Left ventricle myocardium superior (tissue), 1 donor: Measurements from ENCODE around the gene STX1A. TPM values are rescaled to one million over a fixed set of nuclear protein-coding genes. Genes with fewer than 3 reads are reported as not detected.
A peak's percentile ranks its signal among the peaks of the same experiment; 100 is the strongest.
"Not testable (repeated sequence)": the region's sequence is repeated elsewhere in the genome, so short reads cannot be mapped to it uniquely, and the experiment has no call there.

Experiments used
- ATAC-seq: fragments of 200-7000 bp; cut with Tn5 transposase; one replicate; pipeline ENCODE4 v1.9.1; 2020; ENCODE audit warnings: mild to moderate bottlenecking, moderate library complexity
- DNase-seq: peaks from one replicate; pipeline ENCODE4 v3.0.0-alpha.2; 2020
- intact Hi-C: fragments of 100-400 bp; cut with micrococcal nuclease; formaldehyde crosslinking; loops from one replicate; pipeline ENCODE4 v1.11.0; 2022
- total RNA-seq: library from RNA; stranded (reverse); fragmentation: NEBNext Ultra II Directional; extraction: Animal tissue kit (Norgen Biotek cat#: 25700); gene quantifications from one replicate; pipeline ENCODE4 v1.2.1, GENCODE V29; 2021
- donor health status: DM: no; HTN: yes; CAD: no; lungs with severe emphysema.

Gene STX1A
- total RNA-seq, 1 donor from 2014 or later, result 3.0 TPM

DNA sequence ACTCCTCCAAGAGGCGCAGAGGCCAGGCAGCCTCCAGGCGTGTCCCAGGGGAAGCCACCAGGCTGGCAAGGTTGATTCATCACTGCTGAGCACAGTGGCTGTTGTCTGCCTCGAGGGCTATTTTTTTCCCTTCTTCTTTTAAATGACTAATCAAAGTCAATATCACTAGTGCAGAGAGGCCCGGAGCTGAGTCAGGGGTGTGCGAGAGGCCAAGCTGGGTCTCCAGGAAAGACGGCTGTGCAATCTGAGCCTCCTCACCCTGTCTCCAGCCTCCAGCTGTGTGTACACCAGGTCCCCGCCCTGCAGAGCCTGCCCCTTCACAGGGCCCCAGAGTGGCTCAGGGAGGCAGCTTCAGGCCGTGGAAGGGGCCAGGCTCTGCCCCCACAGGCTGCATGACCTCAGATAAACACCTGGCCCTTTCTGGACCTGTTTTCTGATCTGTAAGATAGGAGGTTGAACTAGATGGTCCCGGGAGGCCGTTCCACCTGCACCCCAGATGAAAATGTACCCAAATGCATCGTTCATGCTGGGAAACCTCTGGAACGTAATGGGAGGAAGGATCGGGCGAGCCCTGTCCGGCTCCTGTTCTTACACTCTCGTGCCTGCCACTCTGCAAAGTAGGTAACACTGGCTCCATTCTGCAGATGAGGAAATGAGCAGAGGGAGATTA is 3.7 kb downstream of the STX1A start:
- ATAC-seq, result no peak
- DNase-seq, result no peak
- intact Hi-C loops, result no loop called here

DNA sequence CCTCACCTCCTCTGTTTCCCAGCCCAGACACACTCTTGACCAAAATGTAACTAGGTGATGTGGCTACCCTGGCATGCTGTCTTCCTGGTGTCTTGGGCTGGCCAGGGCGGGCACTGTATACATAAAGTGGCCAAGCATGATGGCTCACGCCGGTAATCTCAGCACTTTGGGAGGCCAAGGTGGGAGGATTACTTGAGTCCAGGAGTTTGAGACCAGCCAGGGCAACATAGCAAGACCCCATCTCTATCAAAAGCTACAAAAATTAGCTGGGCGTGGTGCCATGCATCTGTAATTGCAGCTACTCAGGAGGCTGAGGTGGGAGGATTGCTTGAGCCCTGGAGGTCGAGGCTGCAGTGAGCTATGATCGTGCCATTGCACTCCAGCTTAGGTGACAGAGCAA is 6.2 kb downstream of the STX1A start:
- DNase-seq, intact Hi-C loops: not testable (repeated sequence)

DNA sequence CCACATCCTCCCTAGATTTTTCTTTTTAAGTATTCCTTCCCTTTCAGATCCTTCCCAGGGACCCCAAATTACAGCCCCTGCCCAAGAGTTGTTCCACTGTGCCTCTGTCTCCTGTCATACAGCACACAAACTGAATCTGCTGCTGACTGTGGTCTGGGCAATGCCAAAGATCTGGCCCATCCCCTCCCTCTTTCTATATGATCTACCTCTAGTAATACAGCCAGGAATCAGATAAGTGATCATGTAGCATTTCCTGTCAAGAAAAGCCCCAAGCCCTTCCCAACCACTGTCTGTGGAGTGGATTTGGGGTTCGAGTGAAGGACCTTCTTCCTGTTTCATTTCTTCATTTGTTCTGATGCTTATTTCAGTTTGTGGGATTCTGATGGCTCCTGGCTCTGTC is 6.7 kb downstream of the STX1A start:
- DNase-seq (no peak), ATAC-seq (no peak)
- intact Hi-C loops, result no loop called here

More for the DNA sequence above, 6.2 kb downstream of the STX1A start:
- ATAC-seq, result not testable (repeated sequence)

DNA sequence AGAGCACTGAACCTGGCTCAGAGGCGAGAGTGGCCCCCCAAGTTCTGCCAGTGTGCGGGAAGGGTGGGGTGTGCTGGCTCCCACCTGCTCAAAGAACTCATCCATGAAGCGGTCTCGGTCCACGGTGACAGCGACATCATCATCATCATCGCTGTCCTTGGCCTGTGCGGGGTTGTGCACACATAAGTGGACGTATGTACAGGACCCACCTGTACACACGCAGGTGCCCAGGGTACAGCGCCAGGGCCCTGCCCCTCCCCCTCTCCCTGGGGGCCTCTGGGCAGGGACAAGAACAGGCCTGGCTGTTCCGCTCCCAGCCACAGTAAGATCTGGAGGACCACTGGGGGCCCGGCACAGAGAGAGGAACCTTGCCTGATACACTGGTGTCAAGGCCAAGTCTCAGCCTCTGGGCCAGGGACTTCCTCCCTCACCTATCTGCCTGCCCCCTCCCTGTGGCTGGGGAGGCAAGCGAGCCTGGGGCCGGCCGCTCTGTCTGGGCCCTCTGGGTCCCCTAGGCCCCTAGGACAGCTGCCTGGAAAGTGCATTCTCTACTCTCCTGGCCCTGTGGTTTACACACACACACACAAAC is 10.4 kb downstream of the STX1A start:
- intact Hi-C loops, result no loop called here
- ATAC-seq, result no peak
- DNase-seq, result no peak

DNA sequence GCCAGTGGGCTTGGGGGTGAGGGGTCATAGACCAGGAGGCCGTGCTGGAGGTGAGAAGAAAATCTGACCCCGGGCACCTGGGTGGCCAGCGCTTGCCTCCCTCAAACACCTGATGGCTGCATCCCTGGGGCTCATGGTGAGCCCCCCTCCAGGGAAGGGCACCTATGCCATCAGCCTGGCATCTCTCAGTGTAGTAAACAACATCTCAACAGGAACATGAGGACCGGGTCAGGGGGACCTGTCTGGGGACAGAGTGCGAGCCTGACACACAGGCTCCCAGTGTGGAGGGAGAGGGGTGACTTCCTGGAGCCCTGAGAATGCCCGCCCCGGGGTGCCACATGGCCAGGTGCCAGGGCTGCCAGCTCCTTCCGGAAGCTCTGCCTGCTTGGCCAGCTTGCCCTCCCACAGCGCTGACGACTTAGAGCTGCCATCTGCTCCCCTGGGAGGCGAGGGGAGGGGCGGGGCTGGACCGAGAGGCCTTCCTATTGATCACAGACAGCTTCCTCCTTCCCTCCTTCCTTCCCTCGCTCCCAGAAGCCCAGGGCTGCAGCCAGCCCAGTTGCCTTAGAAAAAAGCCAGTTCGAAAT is 12.3 kb downstream of the STX1A start:
- intact Hi-C loops, result no loop called here
- DNase-seq (peak; percentile 74), ATAC-seq (peak; percentile 24)

DNA sequence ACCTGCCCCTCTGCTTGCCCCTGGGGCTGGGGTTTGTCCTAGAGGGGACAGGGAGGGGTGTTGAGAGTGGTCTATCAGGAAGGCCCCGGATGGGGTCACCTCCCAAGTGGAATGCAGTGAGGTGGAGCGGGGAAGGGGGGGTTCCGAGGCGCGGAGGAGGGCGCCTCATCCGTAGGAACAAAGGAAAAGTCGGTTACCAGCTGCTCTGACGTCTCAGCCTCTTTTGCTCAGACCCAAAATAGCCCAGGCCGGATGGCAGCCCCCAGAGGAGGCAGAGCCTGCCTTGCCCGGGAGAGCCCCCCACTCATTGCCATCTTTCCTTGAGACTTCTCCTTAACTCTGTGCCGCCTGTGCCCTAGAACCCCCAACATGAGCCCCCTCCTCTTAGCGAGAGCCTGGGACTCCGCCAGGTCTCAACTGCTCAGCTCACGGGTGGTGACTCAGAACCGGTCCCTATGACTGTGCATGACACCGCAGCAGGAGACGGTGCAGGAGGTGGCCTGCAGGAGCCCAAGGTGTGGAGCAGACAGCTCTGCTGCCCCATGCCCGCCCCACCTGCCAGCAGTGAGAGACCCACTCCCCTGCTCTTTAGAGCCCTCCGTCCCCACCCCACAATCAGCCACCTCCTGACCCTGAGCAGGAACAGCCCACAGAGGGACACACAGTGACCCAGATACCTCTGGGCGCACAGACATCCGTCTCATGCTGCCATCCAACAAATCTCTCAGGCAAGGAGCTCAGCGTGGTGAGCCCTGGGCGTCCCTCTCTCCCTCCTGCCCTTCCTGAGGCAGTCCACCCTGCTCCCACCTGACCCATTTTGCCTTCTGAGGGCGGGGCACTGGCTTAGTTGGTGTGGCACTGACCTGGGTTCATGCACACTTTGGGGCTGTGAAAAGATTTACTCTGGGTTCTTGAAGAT is 13.1 kb downstream of the STX1A start:
- intact Hi-C loops, result no loop called here
- no peak for DNase-seq
- ATAC-seq, result no peak

DNA sequence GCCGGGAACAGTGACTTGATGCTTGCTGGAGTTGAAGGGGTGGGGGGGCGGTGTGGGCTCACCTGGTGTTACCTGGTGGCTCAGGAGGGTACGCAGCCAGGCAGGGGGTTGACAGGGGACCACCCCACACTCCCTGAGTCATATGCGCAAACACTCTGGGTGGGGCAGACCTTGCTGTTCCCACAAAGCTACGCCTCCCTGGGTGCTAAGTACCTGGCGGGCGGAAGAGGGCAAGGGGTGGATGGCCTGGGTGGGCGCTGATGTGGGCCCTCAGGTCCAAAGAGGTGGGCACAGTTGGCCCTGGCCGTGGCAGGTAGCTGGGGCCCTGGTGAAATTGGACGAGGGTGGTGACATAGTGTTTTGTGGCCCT is 13.9 kb downstream of the STX1A start:
- DNase-seq, result no peak
- ATAC-seq, result no peak
- intact Hi-C loops, result no loop called here

DNA sequence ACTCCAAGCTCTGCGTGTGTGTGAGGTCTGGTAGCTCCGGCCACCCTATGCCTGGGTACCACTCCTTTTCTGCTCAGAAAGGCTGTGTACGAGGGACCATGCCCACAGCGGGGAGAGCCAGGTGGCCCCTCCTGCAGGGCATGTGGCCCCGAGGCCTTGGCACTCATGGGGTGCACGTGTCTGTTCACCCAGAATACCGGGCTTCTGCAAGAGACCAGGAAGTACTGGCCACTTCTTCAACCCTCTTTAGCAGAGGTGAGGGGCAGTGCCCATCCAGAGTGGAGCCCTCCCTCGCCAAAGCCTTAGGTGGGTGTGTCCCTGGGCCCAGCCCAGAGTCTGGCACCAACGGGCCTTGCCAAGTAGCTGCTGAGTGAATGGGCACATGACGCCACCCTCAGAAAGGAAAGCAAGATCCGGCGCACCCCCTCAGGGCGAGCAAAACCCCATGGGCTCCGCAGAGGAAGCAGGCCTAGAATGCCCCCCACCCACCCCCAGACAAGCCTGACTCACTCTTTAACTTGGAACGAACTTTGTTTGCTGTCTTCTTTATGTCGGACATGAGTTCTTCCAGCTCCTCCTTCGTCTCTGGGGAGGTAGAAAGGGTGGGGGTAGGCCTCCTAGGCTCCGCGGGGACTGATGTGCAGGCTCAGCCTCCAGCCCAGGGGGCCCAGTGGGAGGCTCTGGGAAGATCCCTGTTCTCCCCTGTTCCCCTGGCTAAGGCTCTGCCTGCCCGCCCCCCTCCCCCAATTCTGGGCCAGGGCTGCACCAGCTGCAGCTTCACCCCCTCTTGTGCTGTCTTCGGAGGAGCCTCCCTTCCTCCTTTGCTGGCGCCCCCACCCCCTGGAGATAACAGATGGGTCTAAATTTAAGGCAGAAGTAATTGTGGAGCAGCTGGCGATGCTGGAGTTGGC is 14.6 kb downstream of the STX1A start:
- intact Hi-C loops, result no loop called here
- ATAC-seq (no peak), DNase-seq (no peak)

DNA sequence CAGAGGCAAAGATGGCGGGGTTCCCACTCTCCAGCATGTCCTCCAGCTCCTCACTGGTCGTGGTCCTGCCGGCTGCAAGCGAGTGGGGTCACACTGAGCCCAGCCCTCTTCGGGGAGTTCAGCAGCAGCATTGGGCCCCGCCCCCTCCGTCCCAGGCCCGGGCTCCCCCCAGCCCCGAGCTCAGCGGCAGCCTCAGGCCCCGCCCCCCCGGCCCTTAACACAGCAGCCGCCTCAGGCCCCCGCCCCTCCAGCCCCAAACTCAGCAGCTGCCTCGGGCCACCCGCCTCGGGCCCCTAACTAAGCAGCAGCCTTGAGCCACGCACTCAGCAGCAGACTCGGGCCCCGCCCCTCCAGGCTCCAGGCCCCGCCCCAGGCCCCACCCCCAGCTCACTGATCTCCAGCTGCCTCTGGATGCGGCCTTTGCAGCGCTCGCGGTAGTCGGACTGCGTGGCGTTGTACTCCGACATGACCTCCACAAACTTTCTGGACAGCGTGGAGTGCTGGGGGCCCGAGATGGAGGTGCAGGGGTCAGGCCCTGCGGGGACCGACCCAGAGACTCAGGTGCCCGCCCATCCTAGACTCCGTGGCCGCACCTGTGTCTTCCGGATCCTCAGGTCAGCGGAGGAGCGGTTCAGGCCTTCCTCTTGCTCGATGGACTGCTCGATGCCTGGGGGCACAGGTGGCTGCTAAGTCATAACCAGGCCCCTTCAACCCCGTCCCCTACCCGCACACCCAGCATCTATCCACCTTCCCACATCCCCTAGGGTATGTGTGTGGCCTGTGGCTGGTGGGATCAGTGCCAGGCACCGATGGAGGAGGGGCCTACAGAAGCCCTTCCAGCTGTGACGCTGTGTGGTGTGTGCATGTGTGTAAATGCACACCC is 15.5 kb downstream of the STX1A start:
- ATAC-seq (peak; percentile 69), DNase-seq (peak; percentile 70)
- intact Hi-C loops, result no loop called here

DNA sequence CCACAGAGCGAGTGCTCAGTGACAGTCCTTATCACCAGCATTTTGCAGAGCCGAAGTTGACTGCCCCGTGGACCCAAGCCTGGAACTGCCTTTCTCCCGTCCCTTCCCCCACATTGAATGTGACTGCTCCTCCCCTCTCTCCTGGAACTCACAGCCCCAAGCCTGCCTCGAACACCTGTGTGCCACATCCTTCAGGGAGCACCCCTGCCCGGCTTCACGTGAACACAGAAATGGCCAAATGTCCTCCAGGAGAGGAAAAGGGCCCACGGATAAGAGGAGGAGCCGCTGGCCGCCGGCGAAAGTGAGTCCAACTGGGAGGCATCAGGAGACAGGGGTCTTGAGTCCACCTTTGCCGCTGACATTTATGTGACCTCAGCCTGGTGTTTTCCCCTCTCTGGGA is 16.2 kb downstream of the STX1A start:
- intact Hi-C loops, result no loop called here
- DNase-seq, result no peak
- no peak for ATAC-seq

DNA sequence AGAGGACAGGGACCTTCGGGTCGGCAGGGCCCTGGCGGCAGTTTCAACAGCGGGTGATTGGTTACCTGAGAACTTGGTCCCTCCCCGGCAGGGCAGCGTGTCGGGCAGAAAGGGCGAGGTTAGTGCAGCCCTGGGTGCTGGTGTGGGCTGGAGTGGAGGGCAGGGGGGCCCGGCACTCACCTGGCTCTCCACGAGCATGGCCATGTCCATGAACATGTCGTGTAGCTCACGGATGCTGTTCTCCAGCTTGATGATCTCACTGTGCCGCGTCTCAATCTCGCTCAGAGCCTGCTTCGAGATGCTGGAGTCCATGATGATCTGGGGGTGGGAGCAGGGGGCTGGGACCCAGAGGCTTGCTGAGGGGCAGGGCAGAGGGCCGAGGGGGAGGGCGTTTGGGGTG is 16.8 kb downstream of the STX1A start:
- ATAC-seq (no peak), DNase-seq (no peak)
- intact Hi-C loops, result no loop called here

DNA sequence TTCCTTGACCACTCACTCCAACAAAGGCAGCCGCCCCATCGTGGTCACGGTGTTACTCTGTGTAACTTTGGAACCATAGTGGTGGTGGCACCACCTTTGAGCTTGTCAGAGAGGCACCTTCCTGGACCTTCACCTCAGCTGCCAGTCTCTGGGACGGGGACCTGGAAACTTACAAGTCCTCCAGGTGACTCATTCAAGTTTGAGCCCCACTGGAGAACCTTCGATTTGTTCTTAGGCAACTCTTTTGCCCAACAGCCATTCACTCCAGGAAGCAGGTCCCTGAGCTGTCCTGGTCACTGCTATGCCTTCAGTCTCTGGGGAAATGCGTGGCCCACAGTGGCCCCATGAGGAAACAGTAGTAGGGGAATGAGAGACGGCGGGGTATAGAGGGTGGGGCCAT is 17.2 kb downstream of the STX1A start:
- ATAC-seq (no peak), DNase-seq (no peak)
- intact Hi-C loops, result no loop called here

DNA sequence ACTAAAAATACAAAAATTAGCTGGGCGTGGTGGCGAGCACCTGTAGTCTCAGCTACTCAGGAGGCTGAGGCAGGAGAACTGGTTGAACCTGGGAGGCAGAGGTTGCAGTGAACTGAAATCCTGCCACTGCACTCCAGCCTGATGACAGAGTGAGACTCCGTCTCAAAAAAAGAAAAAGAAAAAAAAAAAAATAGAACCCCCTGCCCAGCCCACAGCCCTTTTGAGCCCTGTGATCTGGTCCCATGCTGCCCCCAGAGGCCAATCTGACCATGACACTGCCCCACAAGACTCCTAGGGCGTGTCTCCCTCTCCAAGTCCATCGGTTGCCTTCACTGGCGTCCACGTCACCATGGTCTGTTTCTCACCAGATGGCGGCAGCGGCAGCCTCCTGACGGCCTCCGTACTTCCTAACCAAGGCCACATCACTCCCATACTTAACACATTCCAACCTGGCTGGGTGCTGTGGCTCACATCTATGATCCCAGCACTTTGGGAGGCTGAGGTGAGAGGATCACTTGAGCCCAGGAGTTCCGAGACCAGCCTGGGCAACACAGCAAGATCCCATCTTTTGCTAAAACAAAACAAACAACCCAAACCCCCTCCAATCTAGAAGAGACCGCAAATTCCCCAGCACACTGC is 18.0 kb downstream of the STX1A start:
- DNase-seq (no peak), ATAC-seq (peak; percentile 45)
- intact Hi-C loops, result no loop called here

DNA sequence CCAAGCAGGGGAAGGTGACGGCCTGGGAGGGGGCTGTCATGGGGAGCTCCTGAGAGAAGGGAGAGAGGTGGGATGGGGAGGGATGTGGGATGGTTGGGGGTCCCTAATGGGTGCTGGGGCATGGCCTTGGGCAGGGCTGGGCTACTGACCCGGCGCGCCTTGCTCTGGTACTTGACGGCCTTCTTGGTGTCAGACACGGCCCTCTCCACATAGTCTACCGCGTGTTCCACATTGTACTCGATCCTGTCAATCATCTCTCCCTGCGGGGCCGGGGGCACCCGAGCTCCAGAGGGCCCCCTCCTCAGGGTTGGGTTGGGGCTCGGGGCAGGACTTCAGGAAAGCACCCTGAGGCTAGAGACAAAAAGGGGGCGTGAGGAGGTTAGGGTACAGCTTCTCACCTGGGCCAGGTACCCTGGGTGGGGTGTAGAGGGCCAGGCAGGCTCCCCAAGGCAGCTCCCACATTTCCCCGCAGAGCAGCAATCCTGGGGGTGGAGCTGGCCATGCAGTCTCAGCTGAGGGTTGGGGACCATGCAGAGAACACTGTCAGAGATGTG is 18.8 kb downstream of the STX1A start:
- intact Hi-C loops, result no loop called here
- ATAC-seq, result no peak

DNA sequence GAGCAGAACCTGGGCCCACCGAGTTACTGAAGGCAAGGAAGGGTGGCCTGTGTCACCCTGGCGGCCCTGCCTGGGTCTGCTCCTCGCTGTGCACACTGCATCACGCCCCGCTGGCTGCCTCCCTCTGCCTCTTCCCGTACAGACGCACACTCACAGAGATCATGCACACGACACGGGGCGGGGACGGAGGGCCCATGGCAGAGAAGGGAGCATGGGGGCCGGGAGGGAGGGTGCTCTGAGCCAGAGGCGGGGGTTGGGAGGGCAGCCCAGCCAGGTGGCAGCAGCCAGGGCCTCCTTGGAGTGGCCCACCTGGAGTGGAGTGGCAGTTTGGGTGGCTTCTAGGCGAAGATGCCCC is 19.4 kb downstream of the STX1A start:
- ATAC-seq (no peak), DNase-seq (no peak)
- intact Hi-C loops, result no loop called here

More for the DNA sequence above, 18.8 kb downstream of the STX1A start:
- DNase-seq, result no peak

DNA sequence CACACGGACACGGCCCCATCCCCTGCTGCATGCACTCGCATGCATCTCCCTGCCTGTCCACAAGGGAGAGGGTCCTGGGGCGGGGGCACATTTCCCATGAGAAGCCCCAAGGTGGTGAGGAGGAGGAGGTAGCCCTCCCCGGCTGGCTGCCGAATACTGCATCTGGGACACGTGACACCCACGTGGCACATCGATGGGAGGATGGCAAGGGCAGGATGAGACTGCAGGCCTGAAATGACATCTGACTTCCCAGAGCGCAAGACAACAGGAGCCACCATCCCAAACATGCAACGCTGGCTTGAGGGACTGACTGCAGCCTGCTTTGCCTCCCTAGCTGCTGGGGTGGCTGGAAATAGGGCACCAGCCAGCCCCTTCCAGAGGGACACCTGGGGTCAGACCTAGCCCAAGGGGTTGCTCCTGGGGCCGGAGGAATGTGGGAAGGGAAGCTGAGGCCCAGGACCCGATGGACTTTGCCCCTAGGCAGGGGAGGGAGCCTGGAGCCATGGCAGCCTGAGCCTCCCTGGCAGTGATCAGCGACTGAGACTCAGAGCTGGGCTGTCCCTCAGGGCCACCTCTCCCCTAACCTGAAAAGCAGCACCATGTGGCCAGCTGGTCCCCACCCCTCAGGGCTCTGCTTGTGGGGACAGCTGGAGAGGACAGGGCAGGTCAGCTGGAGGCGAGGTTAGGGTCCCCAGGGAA is 19.9 kb downstream of the STX1A start:
- ATAC-seq (no peak), DNase-seq (no peak)
- intact Hi-C loops, result no loop called here

DNA sequence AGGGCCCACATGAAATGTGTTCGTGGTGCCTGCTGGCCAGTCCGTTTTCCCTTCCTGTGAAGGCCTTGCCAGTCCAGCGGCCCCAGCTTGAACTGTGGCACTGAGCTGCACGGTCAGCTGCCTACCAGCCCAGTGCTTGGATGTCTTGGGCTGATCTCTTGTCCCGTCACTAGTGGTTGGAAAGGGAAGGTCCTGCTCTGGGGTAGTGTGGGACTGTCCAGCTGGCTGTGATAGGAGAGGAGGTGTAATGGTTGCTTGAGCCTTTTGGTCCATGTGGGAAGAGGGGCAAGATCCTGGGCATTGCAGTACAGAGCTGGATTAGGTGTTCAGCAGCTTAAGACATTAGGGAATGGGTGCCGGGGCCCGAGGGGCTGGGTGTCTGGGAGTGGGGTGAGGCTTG is 21.1 kb downstream of the STX1A start:
- intact Hi-C loops, result no loop called here
- DNase-seq, result no peak
- ATAC-seq, result no peak
